ENCODE measurements around the gene SSU72.

DNA sequence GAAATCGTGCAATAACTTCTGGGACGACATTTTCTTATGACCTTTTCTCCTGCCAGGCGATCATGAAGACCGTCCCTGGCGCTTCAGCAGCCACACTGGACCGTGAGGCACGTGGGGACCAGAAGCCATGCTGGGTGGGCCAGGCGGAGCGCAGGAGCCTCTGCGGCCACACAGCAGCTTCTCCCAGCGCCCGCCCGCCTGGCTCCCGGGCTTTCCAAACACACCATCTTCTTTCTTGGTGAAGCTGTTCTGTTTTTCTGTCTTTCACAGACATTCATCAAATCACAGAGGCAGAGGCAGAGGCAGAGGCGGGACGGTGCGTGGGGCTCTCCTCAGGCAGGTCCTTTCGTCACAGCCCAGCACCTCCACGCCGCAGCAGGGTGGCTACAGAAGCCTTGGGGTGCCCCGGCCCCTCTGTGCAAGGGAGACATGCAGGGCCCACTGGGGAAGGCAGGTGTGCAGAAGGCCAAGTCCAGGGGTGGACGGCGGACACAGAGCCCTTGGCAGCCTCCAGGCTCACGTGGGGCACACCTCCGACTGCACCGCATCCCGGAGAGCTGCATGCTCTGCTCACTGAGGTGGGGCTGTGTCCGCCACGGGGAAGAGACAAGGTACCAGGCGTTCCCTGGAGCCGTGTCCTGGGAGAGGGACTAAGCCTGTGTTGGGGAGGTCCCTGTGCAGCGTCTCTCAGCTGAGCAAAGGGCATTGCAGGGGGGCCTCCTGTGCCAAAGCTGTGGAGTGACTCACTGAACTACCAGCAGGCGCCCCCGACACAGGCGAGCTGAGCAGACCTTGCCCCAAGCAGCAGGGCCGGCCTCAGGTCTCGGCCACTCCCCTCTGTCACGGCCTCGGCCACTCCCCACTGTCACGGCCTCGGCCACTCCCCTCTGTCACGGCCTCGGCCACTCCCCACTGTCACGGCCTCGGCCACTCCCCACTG lies 31.6 kb downstream of the SSU72 start:
- TF ChIP-seq CTCF (conservative IDR thresholded peaks at IDR 0.05; ENCODE audit: low read length), result no peak
- no peak for TF ChIP-seq EZH2phosphoT487 (IDR thresholded peaks at IDR 0.05; ENCODE audit: borderline replicate concordance)

Measured in Loucy (cell line).